ENCODE results near the gene SAMD8. TPM values are rescaled to one million over a fixed set of nuclear protein-coding genes. Genes with fewer than 3 reads are reported as not detected.
"Not testable (repeated sequence)": the region's sequence is repeated elsewhere in the genome, so short reads cannot be mapped to it uniquely, and the experiment has no call there.

SAMD8 gene
- total RNA-seq, 1 donor from 2014 or later, result 14.3 TPM

DNA sequence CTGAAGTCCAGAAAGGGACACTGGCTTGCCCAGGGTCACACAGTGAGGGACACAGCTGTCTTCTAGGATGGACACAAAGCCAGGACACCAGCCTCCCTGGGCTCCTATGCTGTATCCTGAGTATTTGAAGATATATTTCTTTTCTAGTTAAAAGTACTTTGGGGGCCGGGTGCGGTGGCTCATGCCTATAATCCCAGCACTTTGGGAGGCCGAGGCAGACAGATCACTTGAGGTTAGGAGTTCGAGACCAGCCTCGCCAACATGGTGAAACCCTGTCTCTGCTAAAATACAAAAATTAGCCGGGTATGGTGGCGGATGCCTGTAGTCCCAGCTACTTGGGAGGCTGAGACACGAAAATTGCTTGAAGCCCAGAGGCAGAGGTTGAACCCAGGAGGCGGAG, 4.6 kb upstream of the SAMD8 start:
- intact Hi-C loops (cut with micrococcal nuclease), result not testable (repeated sequence)

DNA sequence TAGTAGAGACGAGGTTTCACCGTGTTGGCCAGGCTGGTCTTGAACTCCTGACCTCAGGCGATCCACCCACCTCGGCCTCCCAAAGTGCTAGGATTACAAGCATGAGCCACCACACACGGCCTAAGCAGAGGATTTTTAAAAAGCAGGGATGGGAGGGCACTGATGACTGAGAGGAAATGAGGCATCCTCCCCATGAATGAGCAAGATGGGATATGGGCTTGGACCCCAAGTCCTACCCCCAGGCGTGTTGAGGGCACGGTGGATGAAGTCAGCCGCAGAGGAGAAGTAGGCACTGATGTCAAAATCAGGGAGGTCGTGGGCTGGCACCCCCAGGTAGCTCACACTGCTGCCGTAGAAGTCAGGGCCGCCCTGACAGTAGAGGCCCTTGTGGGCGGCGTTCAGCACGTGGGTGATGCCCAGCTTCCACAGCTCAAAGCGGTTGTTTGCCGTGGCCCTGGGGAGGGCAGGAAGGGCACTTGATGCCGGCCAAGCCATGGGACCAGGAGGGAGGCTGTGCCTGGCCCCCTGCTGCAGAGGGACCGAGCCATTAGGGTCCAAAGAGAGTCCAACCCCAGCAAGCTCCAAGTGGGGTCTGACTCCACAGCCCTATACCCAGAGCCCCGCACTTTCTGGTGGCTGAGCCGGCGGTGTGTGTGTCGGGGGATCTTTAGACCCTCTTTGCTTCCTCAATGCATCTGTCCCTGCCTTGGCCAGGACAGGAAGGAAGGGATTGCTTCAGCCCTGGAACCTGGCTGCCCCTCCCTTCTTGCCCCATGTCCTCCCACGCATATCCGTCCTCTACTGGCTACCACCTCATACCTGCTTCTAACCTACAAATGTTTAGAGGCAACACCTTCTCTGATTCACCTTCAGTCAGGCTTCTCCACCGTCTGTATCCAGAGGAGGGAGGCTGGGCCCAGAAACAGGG, 3.4 kb upstream of the SAMD8 start:
- intact Hi-C loops (cut with micrococcal nuclease), result no loop called here

DNA sequence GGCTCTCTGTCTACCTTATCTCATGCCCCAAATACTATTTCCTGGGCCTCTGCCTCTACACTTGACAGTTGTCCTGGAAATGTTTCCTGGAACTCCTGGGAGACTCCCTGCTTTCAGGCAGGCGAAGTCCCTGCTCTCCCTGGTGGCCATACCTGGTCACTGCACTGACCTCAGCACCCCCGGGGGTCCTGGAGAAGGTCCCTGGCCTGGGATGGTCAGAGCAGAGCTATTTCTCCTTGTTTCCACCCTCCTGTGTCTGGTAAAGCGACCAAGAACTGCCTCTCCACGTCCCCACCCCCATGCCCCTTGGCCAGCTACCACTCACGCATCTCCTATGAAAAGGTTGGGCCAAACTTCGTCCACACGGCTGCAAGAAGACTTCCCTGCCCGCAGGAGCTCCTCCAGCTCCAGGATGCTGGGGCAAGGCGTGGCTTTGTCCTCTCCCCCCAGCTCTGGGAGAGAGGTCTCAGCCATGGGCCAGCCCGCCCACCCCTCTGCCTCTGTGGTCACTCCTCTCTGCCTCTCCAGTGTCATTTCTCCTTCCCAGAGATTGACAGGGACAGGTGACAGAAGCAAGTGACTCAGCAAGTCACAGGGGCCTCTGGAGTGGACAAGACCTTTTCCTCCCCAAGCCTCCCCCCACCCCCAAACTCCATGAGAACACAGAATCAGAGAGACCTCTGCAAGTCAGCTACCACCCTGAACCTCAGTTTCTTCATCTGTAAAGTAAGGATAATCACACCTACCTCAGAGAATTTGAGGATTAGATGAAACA, 2.6 kb upstream of the SAMD8 start:
- intact Hi-C loops (cut with micrococcal nuclease), result no loop called here

DNA sequence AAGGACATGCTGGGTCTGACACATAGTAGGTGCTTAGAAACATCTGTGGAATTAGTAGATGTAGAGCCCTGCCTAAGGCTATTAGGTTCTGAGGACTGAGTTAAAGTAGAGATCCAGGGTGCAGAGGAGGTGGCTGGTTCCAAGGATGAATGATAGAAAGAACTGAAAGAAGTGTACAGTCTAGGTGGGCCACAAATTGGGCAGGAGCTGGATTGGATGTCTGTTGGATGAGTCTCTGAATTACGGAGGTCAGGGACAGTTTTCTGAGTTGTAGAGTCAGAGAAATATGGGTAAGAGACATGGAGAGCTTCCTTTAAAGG, 2.0 kb upstream of the SAMD8 start:
- intact Hi-C loops (cut with micrococcal nuclease), result no loop called here

DNA sequence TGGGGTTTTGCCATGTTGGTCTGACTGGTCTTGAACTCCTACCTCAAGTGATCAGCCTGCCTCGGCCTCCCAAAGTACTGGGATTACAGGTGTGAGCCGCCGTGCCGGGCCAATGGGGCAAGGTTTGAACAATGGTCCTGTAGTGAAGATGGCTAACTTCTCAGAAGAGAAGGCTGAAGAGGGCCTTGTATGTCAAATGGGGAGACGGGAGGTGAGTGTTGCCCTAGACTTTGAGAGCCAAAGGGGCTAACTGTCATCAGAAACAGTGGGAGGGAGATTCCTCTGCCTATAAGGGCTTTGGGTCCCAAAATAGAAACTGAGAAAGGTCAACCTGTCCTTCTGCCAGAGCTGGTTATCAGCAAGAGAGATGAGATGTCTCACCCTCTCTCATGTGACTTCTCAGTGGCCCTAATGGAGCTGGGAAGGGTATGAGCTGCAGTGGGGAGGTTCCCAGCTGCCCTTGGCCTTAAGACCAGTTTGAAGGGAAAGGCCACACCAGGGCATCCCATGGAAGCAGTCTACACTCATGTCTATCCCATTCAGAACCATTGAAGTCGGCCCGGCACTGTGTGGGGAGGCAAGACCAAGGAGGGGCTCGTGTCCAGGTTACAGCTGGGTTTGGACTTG, 1.3 kb upstream of the SAMD8 start:
- intact Hi-C loops (cut with micrococcal nuclease), result loop anchor here (2.0 to 10.0 kb wide), 7 partner anchors 373 to 1858 kb away; partner anchors contain the start of genes ANXA7, MRPS16, PPP3CB and SEC24C

DNA sequence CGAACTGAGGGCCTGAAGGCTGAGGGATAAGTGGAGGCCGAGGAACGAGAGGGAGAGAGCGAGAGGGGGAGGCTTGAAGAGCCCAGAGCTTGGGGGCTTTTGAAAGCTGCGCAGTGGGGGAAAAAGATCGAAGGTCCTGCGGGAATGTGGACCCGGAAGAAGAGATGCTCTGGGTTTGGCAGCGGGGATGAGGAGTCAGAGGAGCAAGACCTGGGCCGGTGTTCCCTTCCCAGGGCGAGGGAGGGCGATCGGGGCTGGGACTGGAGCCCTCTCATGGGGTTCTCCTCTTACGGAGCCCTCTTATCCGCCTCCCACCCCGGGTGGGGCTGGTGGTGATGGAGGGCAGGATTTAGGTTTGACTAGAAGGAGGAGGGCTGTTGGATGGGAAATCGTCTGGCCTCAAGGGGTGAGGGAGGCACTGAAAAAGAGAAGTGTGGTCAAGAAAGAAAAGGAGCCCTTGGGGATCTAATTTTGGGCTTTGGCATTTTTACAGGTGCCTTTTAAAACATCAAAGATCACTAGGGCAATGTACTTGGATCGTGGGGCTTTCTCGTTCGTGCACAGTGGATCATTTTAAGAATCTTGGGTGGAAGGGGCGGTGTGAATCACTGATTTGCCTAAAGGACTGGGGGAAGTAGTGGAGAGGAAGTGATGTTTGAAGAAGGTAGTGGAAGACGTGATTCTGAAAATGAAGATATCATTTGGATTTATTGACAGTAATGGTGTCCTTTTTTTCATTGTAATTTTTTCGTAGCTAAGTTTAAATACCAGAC, 637 bp downstream of the SAMD8 start:
- intact Hi-C loops (cut with micrococcal nuclease), result loop anchor here (1.0 to 10.0 kb wide), 17 partner anchors 54 to 1860 kb away; partner anchors contain the start of genes ADK, ANXA7, CHCHD1 and KAT6B

DNA sequence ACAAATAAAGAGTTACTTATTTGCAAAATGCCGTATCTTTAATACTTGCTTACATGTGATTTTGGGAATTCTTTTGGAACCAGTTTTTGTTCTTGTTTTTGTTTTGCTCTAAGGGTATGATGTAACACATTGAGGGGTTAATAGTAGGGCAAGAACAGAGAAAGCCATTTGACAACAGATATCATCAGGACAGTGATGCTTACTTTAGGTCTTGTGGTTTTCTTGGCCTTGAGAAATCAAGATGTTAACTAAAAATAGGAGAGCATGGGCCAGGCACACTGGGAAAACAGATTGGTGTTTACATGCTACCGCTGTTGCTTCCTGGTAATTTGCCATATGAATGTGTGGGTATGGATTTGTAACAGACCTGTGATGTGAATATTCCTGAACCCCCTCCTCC, 3.7 kb downstream of the SAMD8 start:
- intact Hi-C loops (cut with micrococcal nuclease), result loop anchor here (10.0 kb wide), 1 partner anchor 1700 kb away; the partner anchor contains the start of gene ANXA7

DNA sequence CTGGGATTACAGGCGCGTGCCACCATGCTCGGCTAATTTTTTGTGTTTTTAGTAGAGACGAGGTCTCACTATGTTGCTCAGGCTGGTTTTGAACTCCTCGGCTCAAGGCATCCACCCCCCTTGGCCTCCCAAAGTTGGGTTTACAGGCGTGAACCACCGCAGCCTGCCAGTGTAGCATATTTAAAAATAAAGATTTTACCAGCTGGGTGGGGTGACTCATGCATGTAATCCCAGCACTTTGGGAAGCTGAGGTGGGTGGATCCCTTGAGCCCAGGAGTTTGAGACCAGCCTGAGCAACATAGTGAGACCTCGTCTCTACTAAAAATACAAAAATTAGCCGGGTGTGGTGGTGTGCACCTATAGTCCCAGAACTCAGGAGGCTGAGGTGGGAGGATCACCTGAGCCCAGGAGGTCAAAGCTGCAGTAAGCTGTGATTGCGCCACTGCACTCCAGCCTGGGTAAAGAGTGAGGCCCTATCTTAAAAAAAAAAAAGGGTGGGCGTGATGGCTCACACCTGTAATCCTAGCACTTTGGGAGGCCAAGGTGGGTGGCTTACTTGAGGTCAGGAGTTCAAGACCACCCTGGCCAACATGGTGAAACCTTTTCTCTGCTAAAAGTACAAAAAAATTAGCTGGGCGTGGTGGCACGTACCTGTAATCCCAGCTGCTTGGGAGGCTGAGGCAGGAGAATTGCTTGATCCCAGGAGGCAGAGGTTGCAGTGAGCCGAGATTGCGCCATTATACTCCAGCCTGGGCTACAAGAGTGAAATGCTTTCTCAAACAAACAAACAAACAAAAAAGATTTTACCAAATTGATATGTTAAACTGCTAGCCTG, 5.7 kb downstream of the SAMD8 start:
- intact Hi-C loops (cut with micrococcal nuclease), result loop anchor here (10.0 kb wide), 1 partner anchor 1702 kb away; the partner anchor contains the start of gene ANXA7

DNA sequence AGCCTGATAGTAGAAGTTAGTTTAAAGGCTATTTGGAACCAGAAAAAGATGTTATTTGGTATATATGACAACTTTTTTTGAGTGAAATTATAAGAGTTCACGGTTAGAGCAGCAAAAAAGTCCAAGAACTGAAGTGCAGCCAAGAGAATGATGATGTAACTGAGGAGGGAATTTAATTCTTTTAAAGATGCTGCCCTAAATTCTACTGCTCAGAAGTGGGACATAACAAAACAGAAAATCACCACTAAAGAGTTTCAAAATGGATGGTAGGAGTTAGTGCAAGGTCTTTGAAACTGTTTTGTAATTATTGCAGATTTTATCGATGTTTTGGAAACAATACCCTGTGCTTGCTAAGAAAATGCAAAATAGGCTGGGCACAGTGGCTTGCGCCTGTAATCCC, 6.5 kb downstream of the SAMD8 start:
- intact Hi-C loops (cut with micrococcal nuclease), result loop anchor here (10.0 kb wide), 1 partner anchor 1703 kb away; the partner anchor contains the start of gene ANXA7

DNA sequence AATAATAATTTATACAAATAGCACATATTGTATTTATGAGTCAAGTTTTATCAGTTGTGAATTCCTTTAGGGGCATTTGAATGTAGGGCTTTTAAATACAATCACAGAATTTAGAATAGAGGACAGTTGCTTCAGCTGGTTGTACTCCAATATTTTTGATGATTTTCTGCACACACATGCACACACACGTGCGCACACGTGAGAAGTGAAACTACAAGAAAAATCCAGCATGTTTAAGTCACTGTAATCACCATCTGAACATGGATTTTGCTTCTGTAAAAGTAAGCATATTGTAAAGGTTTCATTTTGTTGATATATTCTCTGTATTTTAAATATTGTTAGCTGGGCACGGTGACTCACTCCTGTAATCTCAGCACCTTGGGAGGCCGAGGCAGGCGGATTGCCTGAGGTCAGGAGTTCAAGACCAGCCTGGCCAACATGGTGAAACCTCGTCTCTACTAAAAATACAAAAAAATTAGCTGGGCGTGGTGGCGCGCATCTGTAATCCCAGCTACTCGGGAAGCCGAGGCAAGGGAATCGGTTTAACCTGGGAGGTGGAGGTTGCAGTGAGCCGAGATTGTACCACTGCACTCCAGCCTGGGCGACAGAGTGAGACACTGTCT, 8.1 kb downstream of the SAMD8 start:
- intact Hi-C loops (cut with micrococcal nuclease), result loop anchor here (10.0 kb wide), 1 partner anchor 1705 kb away; the partner anchor contains the start of gene ANXA7

DNA sequence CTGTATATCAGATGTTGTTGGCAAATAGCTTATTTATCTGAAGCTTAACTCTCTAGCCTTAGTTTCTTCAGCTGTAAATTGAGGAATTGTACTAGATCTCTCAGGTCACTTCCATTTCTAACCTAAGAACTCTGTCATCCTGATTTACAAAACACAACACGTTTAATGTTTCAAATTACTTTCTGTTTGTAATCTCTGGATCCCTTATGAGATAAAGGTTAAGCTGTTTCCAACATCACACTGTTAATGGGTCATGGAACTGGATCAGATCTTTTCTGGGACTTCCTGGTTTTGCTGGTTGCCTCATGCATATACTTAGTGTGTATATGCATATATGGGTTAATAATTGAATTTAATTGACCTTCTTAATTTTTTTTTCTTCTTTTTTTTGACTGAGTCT, 9.9 kb downstream of the SAMD8 start:
- intact Hi-C loops (cut with micrococcal nuclease), result no loop called here

DNA sequence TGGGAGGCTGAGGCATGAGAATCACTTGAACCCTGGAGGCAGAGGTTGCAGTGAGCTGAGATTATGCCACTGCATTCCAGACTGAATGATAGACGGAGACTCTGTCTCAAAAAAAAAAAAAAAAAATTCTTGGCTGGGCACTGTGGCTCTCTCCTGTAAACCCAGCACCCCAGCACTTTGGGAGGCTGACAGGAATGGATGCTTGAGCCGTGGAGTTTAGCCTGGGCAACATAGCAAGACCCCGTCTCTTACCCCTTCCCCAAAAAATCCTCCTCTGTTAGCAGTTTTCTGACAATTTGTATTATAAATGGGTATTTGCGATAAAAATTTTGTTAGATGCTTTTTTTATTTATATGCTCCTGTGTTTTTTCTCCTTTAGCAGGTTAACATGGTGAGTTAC, 11.0 kb downstream of the SAMD8 start:
- intact Hi-C loops (cut with micrococcal nuclease), result no loop called here

DNA sequence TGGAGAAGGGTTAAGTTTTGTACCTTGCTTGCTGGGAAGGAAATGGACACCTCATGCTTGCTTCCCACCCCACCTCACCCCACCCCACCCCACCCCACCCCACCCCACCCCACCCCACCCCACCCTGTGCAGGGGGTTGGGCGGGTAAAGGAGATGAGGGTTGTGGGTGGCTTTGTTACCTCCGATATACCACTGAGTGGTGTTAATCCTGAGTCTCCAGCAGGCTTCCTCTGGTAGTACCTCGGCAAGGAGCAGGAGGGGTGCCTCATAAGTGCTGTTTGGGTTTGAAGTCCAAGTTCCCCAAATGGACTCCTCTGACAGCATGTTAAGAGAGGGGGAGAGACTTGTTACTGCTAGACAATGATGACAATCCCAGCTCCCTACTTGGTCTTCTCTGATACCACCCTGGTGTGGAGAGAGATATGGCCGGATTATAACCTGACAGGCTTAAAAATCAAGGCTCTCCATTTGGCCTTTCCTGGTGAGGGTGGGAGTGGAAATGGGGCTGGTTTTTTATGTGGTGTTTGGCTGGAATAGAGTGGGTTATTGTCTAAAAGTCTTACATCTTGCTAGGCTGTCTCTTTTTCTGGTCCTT, 11.7 kb downstream of the SAMD8 start:
- intact Hi-C loops (cut with micrococcal nuclease), result no loop called here

DNA sequence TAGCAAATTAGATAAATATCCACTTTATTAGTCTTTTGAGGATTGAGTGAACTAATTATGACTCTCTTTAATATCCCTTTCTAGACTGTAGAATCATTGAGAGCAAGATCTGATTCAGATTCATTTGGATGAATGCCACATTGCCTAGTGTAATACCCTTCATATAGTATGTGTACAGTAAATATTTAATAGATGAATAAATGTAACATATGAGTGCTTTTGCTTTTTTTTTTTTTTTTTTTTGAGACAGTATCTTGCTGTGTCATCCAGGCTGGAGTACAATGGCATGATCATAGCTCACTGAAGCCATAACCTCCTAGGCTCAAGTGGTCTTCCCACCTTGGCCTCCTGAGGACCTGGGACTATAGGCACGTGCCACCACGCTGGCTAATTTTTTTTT, 14.8 kb downstream of the SAMD8 start:
- intact Hi-C loops (cut with micrococcal nuclease), result no loop called here

DNA sequence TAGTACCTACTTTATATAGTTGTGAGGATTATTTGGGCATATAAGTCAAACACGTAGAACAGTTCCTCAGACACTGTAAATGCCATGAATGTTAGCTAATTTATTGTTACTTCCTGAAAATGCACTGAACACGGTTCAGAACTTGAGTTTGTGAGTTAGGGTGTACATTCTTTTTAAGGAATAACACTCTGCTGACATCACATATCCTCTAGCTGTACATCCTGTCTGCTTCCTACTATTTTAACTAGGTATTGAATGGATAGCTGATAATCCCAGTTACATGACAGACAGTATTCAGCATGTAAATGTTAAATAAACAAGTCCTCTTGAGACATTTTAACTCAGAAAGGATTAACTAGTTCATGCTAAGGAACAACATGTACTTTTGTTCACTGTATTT, 16.0 kb downstream of the SAMD8 start:
- intact Hi-C loops (cut with micrococcal nuclease), result no loop called here

DNA sequence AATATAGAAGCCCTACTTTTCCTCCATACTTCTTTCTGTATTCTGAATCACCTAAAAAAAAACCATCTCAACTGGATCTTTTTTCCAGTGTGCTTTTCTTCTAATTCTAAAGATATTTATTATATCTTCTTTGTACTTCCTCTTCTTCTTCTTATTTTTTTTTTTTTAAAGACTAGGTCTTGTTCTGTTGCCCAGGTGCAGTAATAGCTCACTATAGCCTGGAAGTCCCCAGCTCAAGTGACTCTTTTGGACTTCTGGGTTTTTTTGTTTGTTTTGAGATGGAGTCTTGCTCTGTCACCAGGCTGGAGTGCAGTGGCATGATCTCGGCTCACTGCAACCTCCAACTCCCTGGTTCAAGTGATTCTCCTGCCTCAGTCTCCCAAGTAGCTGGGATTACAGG, 17.5 kb downstream of the SAMD8 start:
- intact Hi-C loops (cut with micrococcal nuclease), result not testable (repeated sequence)

DNA sequence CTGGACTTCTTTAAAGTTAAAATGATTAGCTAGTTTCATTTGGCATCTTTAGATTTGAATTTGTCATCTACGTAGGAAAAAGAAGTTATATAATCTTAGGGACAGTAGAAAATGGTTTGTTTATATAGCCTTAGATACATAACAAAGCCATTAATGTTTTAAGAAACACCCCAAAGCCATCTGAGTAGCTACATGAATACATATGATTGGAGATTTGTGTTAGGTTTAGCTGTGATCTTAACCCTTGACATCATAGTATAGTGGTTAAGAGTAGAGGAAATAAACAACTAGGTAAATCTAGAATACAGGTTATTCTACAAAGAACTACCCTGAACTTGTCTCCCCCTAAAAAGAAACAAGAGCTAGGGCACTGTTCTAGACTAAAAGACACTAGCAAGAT, 18.1 kb downstream of the SAMD8 start:
- intact Hi-C loops (cut with micrococcal nuclease), result no loop called here

DNA sequence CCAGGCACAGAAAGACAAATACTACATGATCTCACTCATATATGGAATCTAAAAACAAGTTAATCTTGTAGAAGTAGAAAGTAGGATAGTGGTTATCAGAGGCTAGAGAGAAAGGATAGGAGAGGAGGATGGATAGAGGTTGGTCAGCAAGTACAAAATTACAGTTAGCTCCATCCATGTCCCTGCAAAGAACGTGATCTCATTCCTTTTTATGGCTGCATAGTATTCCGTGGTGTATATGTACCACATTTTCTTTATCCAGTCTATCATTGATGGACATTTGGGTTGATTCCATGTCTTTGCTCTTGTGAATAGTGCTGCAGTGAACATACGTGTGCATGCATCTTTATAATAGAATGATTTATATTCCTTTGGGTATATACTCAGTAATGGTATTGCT, 22.2 kb downstream of the SAMD8 start:
- intact Hi-C loops (cut with micrococcal nuclease), result not testable (repeated sequence)

DNA sequence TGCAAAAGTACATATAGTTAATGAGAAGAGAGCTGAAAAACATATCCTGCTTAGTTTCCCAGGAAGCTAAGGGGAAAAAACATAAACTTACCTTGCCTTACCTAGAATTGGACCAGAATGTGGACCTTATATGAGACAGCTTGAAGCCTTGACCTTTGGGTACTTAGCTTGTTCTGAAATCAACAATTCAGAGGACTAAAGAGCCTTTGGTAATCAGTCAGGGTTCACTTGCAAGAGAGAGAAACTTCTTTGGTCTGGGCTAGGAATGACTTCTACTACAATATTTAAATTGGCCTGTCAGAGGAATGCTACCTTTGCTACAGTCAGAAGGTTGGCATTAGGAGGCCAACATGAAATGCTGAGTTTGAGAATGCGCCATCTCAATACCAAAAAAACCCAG, 24.9 kb downstream of the SAMD8 start:
- intact Hi-C loops (cut with micrococcal nuclease), result no loop called here

Data from T-helper 1 cell treated with Interleukin-12 subunit alpha and Interleukin-12 subunit beta and Interleukin-4 antibody, amounts not matched to agents 30 ng/mL and 1 ng/mL, for 36 hours (primary cell).